NB4 (cell line): Measurements from ENCODE around the gene PDCD1LG2.

Experiments used
- POLR2A ChIP-seq: IDR thresholded peaks from 2 replicates; pipeline ENCODE4 v1.6.1; 2011; ENCODE audit warnings: mild to moderate bottlenecking; ENCODE audit not compliant: insufficient read length; ENCODE audit errors: extremely low read depth
- TF ChIP-seq, protein P1 (sequence below): IDR thresholded peaks from one replicate; pipeline ENCODE4 v1.5.1; 2012; ENCODE audit warnings: low read depth, low read length

DNA sequence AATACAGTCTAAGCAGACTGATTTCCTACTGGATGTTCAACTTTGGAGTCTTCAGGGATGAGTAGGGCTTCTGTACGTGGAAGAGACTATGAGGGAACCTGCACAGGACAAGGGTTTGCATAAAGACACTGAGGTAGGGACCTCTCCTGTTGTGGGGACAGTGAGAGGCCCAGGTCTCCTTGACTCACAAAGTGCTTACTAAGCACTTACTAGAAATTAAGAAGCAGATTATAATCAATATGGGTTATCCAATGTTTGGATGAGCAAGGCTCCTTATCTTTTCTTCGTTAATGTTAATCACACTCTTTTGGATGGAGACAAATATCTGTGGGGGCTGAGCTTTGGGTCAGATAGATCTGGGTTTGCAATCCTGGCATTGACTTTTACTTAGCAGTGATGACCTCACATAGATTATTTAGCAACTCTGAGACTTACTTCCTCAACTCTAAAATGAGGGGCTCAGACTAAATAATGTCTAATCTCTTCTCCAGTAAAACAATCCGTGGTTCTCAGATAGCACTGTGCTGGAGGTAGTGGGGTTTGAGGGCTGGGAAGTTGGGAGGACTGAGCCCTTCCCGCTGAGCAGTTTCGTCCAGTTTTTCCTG is 45.9 kb downstream of the PDCD1LG2 start:
- TF ChIP-seq, protein P1, sequence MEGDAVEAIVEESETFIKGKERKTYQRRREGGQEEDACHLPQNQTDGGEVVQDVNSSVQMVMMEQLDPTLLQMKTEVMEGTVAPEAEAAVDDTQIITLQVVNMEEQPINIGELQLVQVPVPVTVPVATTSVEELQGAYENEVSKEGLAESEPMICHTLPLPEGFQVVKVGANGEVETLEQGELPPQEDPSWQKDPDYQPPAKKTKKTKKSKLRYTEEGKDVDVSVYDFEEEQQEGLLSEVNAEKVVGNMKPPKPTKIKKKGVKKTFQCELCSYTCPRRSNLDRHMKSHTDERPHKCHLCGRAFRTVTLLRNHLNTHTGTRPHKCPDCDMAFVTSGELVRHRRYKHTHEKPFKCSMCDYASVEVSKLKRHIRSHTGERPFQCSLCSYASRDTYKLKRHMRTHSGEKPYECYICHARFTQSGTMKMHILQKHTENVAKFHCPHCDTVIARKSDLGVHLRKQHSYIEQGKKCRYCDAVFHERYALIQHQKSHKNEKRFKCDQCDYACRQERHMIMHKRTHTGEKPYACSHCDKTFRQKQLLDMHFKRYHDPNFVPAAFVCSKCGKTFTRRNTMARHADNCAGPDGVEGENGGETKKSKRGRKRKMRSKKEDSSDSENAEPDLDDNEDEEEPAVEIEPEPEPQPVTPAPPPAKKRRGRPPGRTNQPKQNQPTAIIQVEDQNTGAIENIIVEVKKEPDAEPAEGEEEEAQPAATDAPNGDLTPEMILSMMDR, result no peak
- TF ChIP-seq POLR2A, result no peak
